Right hindlimb (tissue), 1 donor: ENCODE results near the gene ATP5PB.

ENCODE experiments used
- DNase-seq: peaks from one replicate; pipeline ENCODE4 v3.0.0-alpha.2; 2018

ATP5PB gene

DNA sequence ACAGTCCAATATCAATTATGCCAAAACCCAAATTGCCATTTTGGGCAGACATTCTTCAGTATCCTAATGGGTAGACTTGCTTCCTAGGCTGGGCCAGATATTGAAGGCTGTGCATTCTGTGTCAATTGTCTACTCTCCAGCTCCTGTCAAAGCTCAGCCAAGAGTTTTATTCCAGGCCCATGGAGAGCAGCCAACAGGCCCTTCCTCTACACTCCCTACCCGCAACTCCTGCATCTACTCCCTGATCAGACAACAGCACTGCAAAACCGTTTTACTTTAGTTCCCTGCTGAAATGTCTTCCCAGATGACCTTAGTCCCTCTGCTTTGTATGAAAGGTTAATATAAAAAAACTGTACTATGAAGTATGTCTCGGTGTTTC, 60.7 kb downstream of the ATP5PB start:
- DNase-seq = peak; percentile 70

DNA sequence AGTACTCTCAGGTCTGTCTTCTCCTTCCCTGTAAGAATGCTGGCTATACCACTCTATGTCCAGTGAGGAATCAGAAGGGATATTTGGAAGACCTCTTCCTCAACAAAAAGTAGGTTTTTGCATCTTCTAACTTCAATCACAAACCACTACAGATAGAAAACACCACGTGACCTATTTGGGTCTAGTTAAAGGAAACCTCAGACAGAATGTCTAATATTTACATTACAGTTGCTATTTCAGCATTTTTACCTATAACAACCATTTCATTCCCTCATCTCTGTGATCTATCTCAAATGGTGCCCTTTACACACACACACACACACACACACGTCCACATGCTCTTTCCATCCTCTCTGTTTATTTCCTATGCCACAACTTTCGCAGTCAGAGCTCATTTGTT, 62.1 kb downstream of the ATP5PB start:
- DNase-seq = no peak
